Neural cell (in vitro differentiated cells): Measurements from ENCODE around the gene THUMPD1.
"Not testable (repeated sequence)": the region's sequence is repeated elsewhere in the genome, so short reads cannot be mapped to it uniquely, and the experiment has no call there.

Experiments
- CTCF ChIP-seq: fragments of 450-650 bp; IDR thresholded peaks from 2 replicates; pipeline ENCODE4 v1.5.1; 2014; ENCODE audit warnings: antibody characterized with exemption, mild to moderate bottlenecking, moderate library complexity; ENCODE audit not compliant: poor library complexity, severe bottlenecking
- EP300 ChIP-seq: fragments of 450-650 bp; conservative IDR thresholded peaks from 2 replicates; pipeline ENCODE4 v1.6.1; 2014; ENCODE audit warnings: antibody characterized with exemption, mild to moderate bottlenecking, moderate library complexity; ENCODE audit not compliant: poor library complexity, severe bottlenecking
- EZH2 ChIP-seq: fragments of 200-600, 300-800 bp; shearing (Covaris generic), sonication (generic); IDR thresholded peaks from 2 replicates; pipeline ENCODE4 v1.6.1; 2014; ENCODE audit warnings: antibody characterized with exemption, low read length, borderline replicate concordance, mild to moderate bottlenecking; ENCODE audit not compliant: insufficient read depth, poor library complexity, severe bottlenecking
- POLR2AphosphoS5 ChIP-seq: IDR thresholded peaks from 2 replicates; pipeline ENCODE4 v1.6.1; 2012
- RAD21 ChIP-seq: fragments of 450-650 bp; conservative IDR thresholded peaks from 2 replicates; pipeline ENCODE4 v1.6.1; 2014; ENCODE audit warnings: antibody characterized with exemption, mild to moderate bottlenecking, moderate library complexity
- REST ChIP-seq: IDR thresholded peaks from 2 replicates; pipeline ENCODE4 v1.6.1; 2012; ENCODE audit warnings: borderline replicate concordance
- SMC3 ChIP-seq: fragments of 450-650 bp; conservative IDR thresholded peaks from 2 replicates; pipeline ENCODE4 v1.6.1; 2014; ENCODE audit warnings: antibody characterized with exemption, mild to moderate bottlenecking, moderate library complexity; ENCODE audit not compliant: poor library complexity
- TAF1 ChIP-seq: IDR thresholded peaks from 2 replicates; pipeline ENCODE4 v1.6.1; 2012; ENCODE audit warnings: low read depth

- TF ChIP-seq CTCF, RAD21, EZH2, POLR2AphosphoS5, SMC3, REST, EP300, TAF1: not testable (repeated sequence)
These were observed 14.2 kb upstream of the THUMPD1 start for GRCh38 chr16:20755799-20756198.
